Sigmoid colon (tissue), 7 donors: ENCODE data around the gene PIK3C2G. TPM values are rescaled to one million over a fixed set of nuclear protein-coding genes. Genes with fewer than 3 reads are reported as not detected.

Experiments used
- DNase-seq: peaks from one replicate; pipeline ENCODE4 v3.0.0-alpha.2; 2019
- H3K27ac ChIP-seq, 4 donors: fragments of 200-600 bp; sonication (generic); one replicate each; pipeline ENCODE4 v1.5.1; 2016 to 2019; ENCODE audit warnings: mild to moderate bottlenecking in 1 of 4
- H3K27me3 ChIP-seq, 3 donors: fragments of 200-600 bp; sonication (generic); one replicate each; pipeline ENCODE4 v1.5.1; 2019; ENCODE audit warnings: mild to moderate bottlenecking in 1 of 3
- H3K36me3 ChIP-seq, 4 donors: fragments of 200-600 bp; sonication (generic); one replicate each; pipeline ENCODE4 v1.5.1; 2016 to 2019
- H3K4me1 ChIP-seq, 4 donors: fragments of 200-600 bp; sonication (generic); one replicate each; pipeline ENCODE4 v1.5.1; 2017 to 2019
- H3K4me3 ChIP-seq, 4 donors: fragments of 200-600 bp; sonication (generic); one replicate each; pipeline ENCODE4 v1.5.1; 2017 to 2019; ENCODE audit warnings: mild to moderate bottlenecking in 2 of 4, moderate library complexity in 1 of 4
- H3K9me3 ChIP-seq, 4 donors: fragments of 200-600 bp in 3 of 4; sonication (generic) in 3 of 4; one replicate each; pipeline versions ENCODE4 v1.5.1 to v1.6.1; 2013 to 2019
- CTCF ChIP-seq, 4 experiments: fragments of 450-650 bp in 3 of 4; fragments of 200-600 bp in 1 of 4; IDR thresholded peaks; one replicate each; pipeline ENCODE4 v1.5.1; 2016 to 2019; ENCODE audit warnings: antibody characterized with exemption in 4 of 4, mild to moderate bottlenecking in 3 of 4, moderate library complexity in 2 of 4
- EP300 ChIP-seq, 4 donors: sonication (generic); formaldehyde crosslinking; IDR thresholded peaks; one replicate each; pipeline ENCODE4 v1.6.1; 2017; ENCODE audit warnings: antibody characterized with exemption in 4 of 4
- POLR2A ChIP-seq, 2 donors: fragments of 450-650 bp; IDR thresholded peaks; one replicate each; pipeline ENCODE4 v1.6.1; 2016; ENCODE audit warnings: antibody characterized with exemption in 2 of 2, mild to moderate bottlenecking in 2 of 2, moderate library complexity in 2 of 2
- POLR2AphosphoS5 ChIP-seq, 4 donors: sonication (generic); formaldehyde crosslinking; IDR thresholded peaks; one replicate each; pipeline ENCODE4 v1.6.1; 2017; ENCODE audit warnings: antibody characterized with exemption in 4 of 4
- WGBS, 2 donors: extraction: QIAGEN DNeasy Blood & Tissue Kit; methylation state at CpG; one replicate each; pipeline ENCODE4 v1.1.7; 2013; 5-methylcytosine and 5-hydroxymethylcytosine counted together
- intact Hi-C: fragments of 100-400 bp; cut with DNase I; formaldehyde crosslinking; loops from one replicate; pipeline ENCODE4 v1.15.1; 2023
- polyA plus RNA-seq, 3 donors: library from polyadenylated mRNA; stranded (reverse); fragments of 200-250 nt; gene quantifications; one replicate each; pipeline ENCODE4 v1.2.3, GENCODE V29; 2013
- total RNA-seq, 4 donors: library from RNA; depleted of rRNA; stranded (reverse); fragments of >200 nt; gene quantifications; one replicate each; pipeline ENCODE4 v1.1.0, GENCODE V29; 2016
- donor health status: healthy with polysubstance abuse.
- donor health status: Bipolar disorder and iron deficiency.
- donor health status: healthy.

The PIK3C2G gene
- total and polyA plus RNA-seq, 7 donors = 0.07 to 1.7 (median 0.63) TPM; not detected in 1

- no peak for TF ChIP-seq CTCF (IDR thresholded peaks at IDR 0.05)
- no peak for TF ChIP-seq POLR2A (IDR thresholded peaks at IDR 0.05)
- TF ChIP-seq EP300 (IDR thresholded peaks at IDR 0.05) = no peak
- TF ChIP-seq POLR2AphosphoS5 (IDR thresholded peaks at IDR 0.05) = no peak
- Histone ChIP-seq H3K4me3 (no peak overlapping the region), H3K27me3 (no peaks in the 10 kb centered on the region), H3K4me1 (no peaks in the 10 kb centered on the region), H3K27ac (no peak overlapping the region), H3K9me3 (no peaks in the 10 kb centered on the region), H3K36me3 (no peaks in the 10 kb centered on the region)
- WGBS, 2 donors = 63 to 75% methylated on average over 2 of the region's 2 CpGs
- no peak for DNase-seq
- intact Hi-C loops = no loop called here
Measured at GRCh38 chr12:18567787-18568186, 306.5 kb downstream of the PIK3C2G start.

- intact Hi-C loops = no loop called here
- Histone ChIP-seq H3K36me3 (no peaks in the 10 kb centered on the region), H3K4me3 (no peak overlapping the region), H3K27ac (no peak overlapping the region), H3K9me3 (no peaks in the 10 kb centered on the region), H3K27me3 (no peaks in the 10 kb centered on the region), H3K4me1 (no peaks in the 10 kb centered on the region)
- DNase-seq = no peak
- no peak for TF ChIP-seq POLR2A (IDR thresholded peaks at IDR 0.05)
- no peak for TF ChIP-seq EP300 (IDR thresholded peaks at IDR 0.05)
- TF ChIP-seq CTCF (IDR thresholded peaks at IDR 0.05) = no peak
- no peak for TF ChIP-seq POLR2AphosphoS5 (IDR thresholded peaks at IDR 0.05)
- WGBS, 2 donors = 94 to 97% methylated on average over 4 of the region's 4 CpGs
Measured at GRCh38 chr12:18570543-18570942, 309.2 kb downstream of the PIK3C2G start.

GRCh38 chr12:18576104-18576626, 314.8 kb downstream of the PIK3C2G start:
- Histone ChIP-seq H3K36me3 (no peaks in the 10 kb centered on the region), H3K4me3 (no peak overlapping the region), H3K27me3 (no peaks in the 10 kb centered on the region), H3K27ac (no peak overlapping the region), H3K4me1 (no peaks in the 10 kb centered on the region), H3K9me3 (no peaks in the 10 kb centered on the region)
- intact Hi-C loops = no loop called here
- TF ChIP-seq POLR2AphosphoS5 (IDR thresholded peaks at IDR 0.05) (no peak), POLR2A (IDR thresholded peaks at IDR 0.05) (no peak), EP300 (IDR thresholded peaks at IDR 0.05) (no peak), CTCF (IDR thresholded peaks at IDR 0.05) (no peak)
- DNase-seq = no peak
- 79 to 92% methylated on average over 1 of the region's 1 CpG for WGBS, 2 donors

GRCh38 chr12:18576648-18577047, 315.3 kb downstream of the PIK3C2G start:
- H3K36me3 ChIP-seq = no peaks in the 10 kb centered on the region
- H3K27ac ChIP-seq = no peak overlapping the region
- H3K9me3 ChIP-seq = no peaks in the 10 kb centered on the region
- intact Hi-C loops = no loop called here
- DNase-seq = no peak
- TF ChIP-seq EP300 (IDR thresholded peaks at IDR 0.05) = no peak
- no peak for TF ChIP-seq CTCF (IDR thresholded peaks at IDR 0.05)
- no peak for TF ChIP-seq POLR2AphosphoS5 (IDR thresholded peaks at IDR 0.05)
- TF ChIP-seq POLR2A (IDR thresholded peaks at IDR 0.05) = no peak
- no peak overlapping the region for H3K4me3 ChIP-seq
- H3K27me3 ChIP-seq = no peaks in the 10 kb centered on the region
- no peaks in the 10 kb centered on the region for H3K4me1 ChIP-seq
- WGBS, 2 donors = 85 to 90% methylated on average over 1 of the region's 1 CpG

GRCh38 chr12:18578191-18578590, 316.9 kb downstream of the PIK3C2G start:
- 28 to 67% methylated on average over 1 of the region's 1 CpG for WGBS, 2 donors
- no peak for DNase-seq
- Histone ChIP-seq H3K4me1 (no peaks in the 10 kb centered on the region), H3K27ac (no peak overlapping the region), H3K4me3 (no peak overlapping the region), H3K27me3 (no peaks in the 10 kb centered on the region), H3K36me3 (no peaks in the 10 kb centered on the region), H3K9me3 (no peaks in the 10 kb centered on the region)
- no peak for TF ChIP-seq POLR2AphosphoS5 (IDR thresholded peaks at IDR 0.05)
- no peak for TF ChIP-seq CTCF (IDR thresholded peaks at IDR 0.05)
- TF ChIP-seq EP300 (IDR thresholded peaks at IDR 0.05) = no peak
- TF ChIP-seq POLR2A (IDR thresholded peaks at IDR 0.05) = no peak
- intact Hi-C loops = no loop called here
